ENCODE results near the gene HDAC4. TPM values are rescaled to one million over a fixed set of nuclear protein-coding genes. Genes with fewer than 3 reads are reported as not detected.

The HDAC4 gene
- total and polyA plus RNA-seq, 12 donors: 3.7 to 40.0 (median 25.5) TPM

DNA sequence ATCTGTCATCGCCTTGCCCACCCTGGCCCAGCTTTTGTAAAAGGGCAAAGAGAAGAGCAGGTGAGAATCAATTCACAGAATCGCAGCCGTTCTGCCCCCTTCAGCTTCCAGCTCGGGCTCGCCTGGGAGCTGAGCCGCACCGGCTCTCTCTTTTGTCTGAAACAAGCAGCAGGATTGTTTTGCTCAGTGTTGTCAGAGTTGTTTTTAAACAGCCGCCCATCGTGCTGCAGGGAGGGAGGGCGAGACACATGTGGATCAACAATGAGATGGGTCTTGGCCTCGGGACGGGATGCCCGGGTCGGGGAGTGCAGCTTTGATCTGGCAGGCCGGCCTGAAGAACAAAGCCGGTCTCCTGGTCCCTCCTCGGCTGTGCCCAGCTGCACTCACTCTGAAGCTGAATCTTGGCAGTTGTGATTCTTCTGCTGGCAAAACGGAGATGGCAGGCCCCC, 39.7 kb upstream of the HDAC4 start:
- peak in 2 of 8 donors; percentile 34 to 36 for ATAC-seq
- no peaks in the 10 kb centered on the region for H3K36me3 ChIP-seq
- DNase-seq: no peak
- H3K27ac ChIP-seq: no peak overlapping the region
- intact Hi-C loops (cut with DNase I): loop anchor here in 1 of 10 donors (2.0 kb wide), 1 partner anchor 54 kb away; no protein-coding TSS in a partner anchor
- 9 to 11% methylated on average over 18 of the region's 18 CpGs for WGBS, 2 donors
- H3K27me3 ChIP-seq: peaks cover 4 to 47% (median 28%) of the 10 kb centered on the region in 7 donors
- TF ChIP-seq, protein P1, sequence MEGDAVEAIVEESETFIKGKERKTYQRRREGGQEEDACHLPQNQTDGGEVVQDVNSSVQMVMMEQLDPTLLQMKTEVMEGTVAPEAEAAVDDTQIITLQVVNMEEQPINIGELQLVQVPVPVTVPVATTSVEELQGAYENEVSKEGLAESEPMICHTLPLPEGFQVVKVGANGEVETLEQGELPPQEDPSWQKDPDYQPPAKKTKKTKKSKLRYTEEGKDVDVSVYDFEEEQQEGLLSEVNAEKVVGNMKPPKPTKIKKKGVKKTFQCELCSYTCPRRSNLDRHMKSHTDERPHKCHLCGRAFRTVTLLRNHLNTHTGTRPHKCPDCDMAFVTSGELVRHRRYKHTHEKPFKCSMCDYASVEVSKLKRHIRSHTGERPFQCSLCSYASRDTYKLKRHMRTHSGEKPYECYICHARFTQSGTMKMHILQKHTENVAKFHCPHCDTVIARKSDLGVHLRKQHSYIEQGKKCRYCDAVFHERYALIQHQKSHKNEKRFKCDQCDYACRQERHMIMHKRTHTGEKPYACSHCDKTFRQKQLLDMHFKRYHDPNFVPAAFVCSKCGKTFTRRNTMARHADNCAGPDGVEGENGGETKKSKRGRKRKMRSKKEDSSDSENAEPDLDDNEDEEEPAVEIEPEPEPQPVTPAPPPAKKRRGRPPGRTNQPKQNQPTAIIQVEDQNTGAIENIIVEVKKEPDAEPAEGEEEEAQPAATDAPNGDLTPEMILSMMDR (IDR thresholded peaks at IDR 0.05): no peak
- H3K4me1 ChIP-seq: peaks cover 3 to 66% (median 14%) of the 10 kb centered on the region in 9 donors
- no peaks in the 10 kb centered on the region for H3K9me3 ChIP-seq
- H3K4me3 ChIP-seq: peak overlapping the region in 6 of 10 donors; percentile 4 to 34 (median 24)

DNA sequence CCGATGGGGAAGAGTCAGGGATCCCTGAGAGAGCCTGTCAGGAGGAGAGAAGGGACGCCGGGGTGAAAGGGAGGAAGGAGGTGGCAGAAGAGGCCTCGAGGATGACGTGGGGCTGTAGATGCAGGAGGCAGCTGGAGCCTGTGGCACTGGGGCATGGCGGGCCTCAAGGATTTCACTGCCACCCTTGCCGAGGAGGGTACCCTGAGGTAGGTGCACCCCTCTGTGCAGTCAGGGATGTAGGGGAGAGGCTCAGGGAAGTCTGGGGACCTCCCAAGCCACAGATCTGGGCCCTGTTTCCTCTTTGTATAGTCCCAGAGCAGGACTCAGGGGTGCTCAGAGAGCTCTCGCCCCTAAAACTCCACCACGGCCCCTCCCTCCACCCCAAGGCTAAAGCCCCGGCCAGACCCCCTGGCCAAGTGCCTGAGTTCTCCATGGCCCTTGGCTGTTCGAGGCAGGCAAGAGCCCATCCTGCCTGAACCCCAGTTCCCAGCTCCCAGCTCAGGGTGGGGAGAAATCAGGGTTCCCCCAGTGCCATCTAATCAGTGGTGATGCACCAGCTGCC, 39.0 kb upstream of the HDAC4 start:
- peaks cover 3 to 59% (median 13%) of the 10 kb centered on the region in 9 donors for H3K4me1 ChIP-seq
- H3K9me3 ChIP-seq: no peaks in the 10 kb centered on the region
- WGBS, 2 donors: 74 to 77% methylated on average over 10 to 11 of the region's 11 CpGs
- no peak overlapping the region for H3K4me3 ChIP-seq
- no peak for DNase-seq
- TF ChIP-seq, protein P1 (IDR thresholded peaks at IDR 0.05): no peak
- intact Hi-C loops (cut with DNase I): loop anchor here in 1 of 10 donors (2.0 kb wide), 1 partner anchor 55 kb away; no protein-coding TSS in a partner anchor
- H3K36me3 ChIP-seq: no peaks in the 10 kb centered on the region
- peaks cover 4 to 47% (median 28%) of the 10 kb centered on the region in 7 donors for H3K27me3 ChIP-seq
- peak in 1 of 8 donors; percentile 17 for ATAC-seq
- H3K27ac ChIP-seq: peak overlapping the region in 1 of 10 donors; percentile 67

DNA sequence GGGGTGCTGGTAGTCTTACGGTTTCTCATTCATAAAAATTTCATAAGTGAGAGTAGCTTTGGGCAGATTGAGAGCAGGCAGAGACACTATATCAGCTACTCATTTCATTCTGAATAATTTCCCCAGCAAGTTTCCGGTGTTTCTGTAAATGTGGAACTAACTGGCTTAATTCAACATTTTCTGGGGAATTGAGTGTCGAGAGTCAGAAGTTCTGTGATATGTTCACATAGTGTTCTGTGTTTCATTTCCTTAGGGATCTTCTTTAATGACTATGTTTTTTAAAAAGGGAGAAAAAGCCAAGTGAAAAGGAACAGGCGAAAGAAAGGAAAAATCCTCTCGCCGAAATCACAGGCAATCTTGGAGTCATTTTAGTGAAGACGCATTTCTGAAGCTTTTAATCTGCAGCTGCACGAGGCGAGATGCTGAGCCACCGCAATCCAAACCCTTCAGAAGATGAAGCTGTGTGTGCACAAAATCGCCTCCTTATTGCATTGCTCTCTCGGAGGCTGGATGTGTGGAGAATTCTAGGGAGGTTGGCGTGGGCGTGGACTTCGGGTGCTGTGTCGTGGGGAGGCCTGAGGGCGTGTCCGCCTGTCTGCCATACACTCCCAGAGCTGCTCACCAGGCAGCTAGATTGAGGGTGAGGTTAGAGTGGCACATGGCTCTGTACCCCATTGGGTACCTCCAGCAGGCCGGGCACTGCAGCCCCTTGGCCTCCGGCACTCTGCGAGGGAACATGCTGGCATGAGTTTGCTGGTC, 38.4 kb upstream of the HDAC4 start:
- H3K4me1 ChIP-seq: peaks cover 3 to 52% (median 13%) of the 10 kb centered on the region in 9 donors
- DNase-seq (no peak), ATAC-seq (peak in 5 of 8 donors; percentile 13 to 53 (median 37))
- peaks cover 0 to 3% (median 0%) of the 10 kb centered on the region in 11 donors for H3K9me3 ChIP-seq
- no peaks in the 10 kb centered on the region for H3K36me3 ChIP-seq
- H3K4me3 ChIP-seq: no peak overlapping the region
- intact Hi-C loops (cut with DNase I): no loop called here
- 86% methylated on average over 21 of the region's 21 CpGs for WGBS, 2 donors
- H3K27ac ChIP-seq: peak overlapping the region in 1 of 10 donors; percentile 67
- TF ChIP-seq, protein P1 (IDR thresholded peaks at IDR 0.05): no peak
- H3K27me3 ChIP-seq: peaks cover 4 to 47% (median 28%) of the 10 kb centered on the region in 7 donors

DNA sequence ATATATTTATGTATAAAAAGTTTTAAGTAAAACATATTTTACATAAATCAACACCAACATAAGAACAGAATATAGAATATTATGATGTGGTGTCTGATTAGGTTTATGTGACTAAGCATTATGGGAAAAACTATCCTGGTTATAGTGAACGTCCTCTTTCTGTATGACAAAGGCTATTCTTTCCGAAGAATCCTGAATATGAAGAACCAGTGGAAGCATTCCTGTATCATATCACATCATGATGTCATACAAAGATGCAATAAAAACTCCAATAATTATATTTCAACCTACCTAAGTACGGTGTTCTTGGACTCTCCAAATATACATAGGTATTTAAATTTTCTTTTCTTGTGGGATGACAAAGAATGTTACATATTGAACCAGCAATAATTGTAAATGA, 37.5 kb upstream of the HDAC4 start:
- DNase-seq: no peak
- Histone ChIP-seq H3K36me3 (no peaks in the 10 kb centered on the region), H3K4me1 (peaks cover 3 to 52% (median 13%) of the 10 kb centered on the region in 9 donors), H3K4me3 (no peak overlapping the region), H3K27me3 (peaks cover 4 to 47% (median 28%) of the 10 kb centered on the region in 7 donors), H3K9me3 (peaks cover 0 to 11% (median 0%) of the 10 kb centered on the region in 11 donors), H3K27ac (peak overlapping the region in 1 of 10 donors; percentile 67)
- WGBS, 2 donors: 83 to 88% methylated on average over 3 of the region's 3 CpGs
- ATAC-seq: no peak
- TF ChIP-seq, protein P1 (IDR thresholded peaks at IDR 0.05): no peak
- intact Hi-C loops (cut with DNase I): no loop called here
